HepG2 (cell line): Measurements from ENCODE around the gene ZNF217. TPM values are rescaled to one million over a fixed set of nuclear protein-coding genes. Genes with fewer than 3 reads are reported as not detected.
A peak's percentile ranks its signal among the peaks of the same experiment; 100 is the strongest.

ENCODE experiments used
- AGO2 ChIP-seq: fragments of 200-400 bp; formaldehyde crosslinking; optimal IDR thresholded peaks from 2 replicates; pipeline ENCODE3; 2017; ENCODE audit warnings: mild to moderate bottlenecking, low read depth, low read length, moderate library complexity
- AKAP8 ChIP-seq: sonication (generic); formaldehyde crosslinking; IDR thresholded peaks from 2 replicates; pipeline ENCODE4 v1.5.1; 2020; ENCODE audit warnings: mild to moderate bottlenecking, missing genetic modification reagents
- ATF7 ChIP-seq, 2 experiments: fragments of 450-650 bp in 1 of 2; sonication (generic) in 1 of 2; formaldehyde crosslinking in 1 of 2; IDR thresholded peaks; 2 replicates each; pipeline versions ENCODE4 v1.4.0 to v1.6.1; 2016 to 2020; ENCODE audit warnings: antibody characterized with exemption in 1 of 2, mild to moderate bottlenecking in 1 of 2, missing genetic modification reagents in 1 of 2
- CBX1 ChIP-seq: IDR thresholded peaks from one replicate; pipeline ENCODE4 v1.6.1; 2016; ENCODE audit warnings: antibody characterized with exemption, low read depth
- DPF2 ChIP-seq: sonication (generic); formaldehyde crosslinking; IDR thresholded peaks from 2 replicates; pipeline ENCODE4 v1.4.0; 2020; ENCODE audit warnings: mild to moderate bottlenecking, low read depth, missing genetic modification reagents, borderline replicate concordance
- GLI4 ChIP-seq: sonication (generic); formaldehyde crosslinking; IDR thresholded peaks from 2 replicates; pipeline ENCODE4 v1.5.1; 2020; ENCODE audit warnings: missing genetic modification reagents, mild to moderate bottlenecking, moderate library complexity, borderline replicate concordance
- HDAC6 ChIP-seq: fragments of 200-600 bp; sonication (generic); IDR thresholded peaks from 2 replicates; pipeline ENCODE4 v1.7.0; 2017; ENCODE audit warnings: mild to moderate bottlenecking, antibody characterized with exemption, low read length, low read depth
- HHEX ChIP-seq: IDR thresholded peaks from 2 replicates; pipeline ENCODE4 v1.6.1; 2016; ENCODE audit warnings: control low read depth
- HNRNPL ChIP-seq: fragments of 200-400 bp; formaldehyde crosslinking; IDR thresholded peaks from 2 replicates; pipeline ENCODE4 v1.6.1; 2017; ENCODE audit warnings: mild to moderate bottlenecking, low read depth, low read length
- HNRNPLL ChIP-seq: fragments of 200-400 bp; formaldehyde crosslinking; IDR thresholded peaks from 2 replicates; pipeline ENCODE4 v1.6.1; 2017; ENCODE audit warnings: mild to moderate bottlenecking, low read depth, low read length; ENCODE audit not compliant: poor library complexity, severe bottlenecking
- HNRNPUL1 ChIP-seq: fragments of 200-400 bp; formaldehyde crosslinking; IDR thresholded peaks from 2 replicates; pipeline ENCODE4 v1.6.1; 2017; ENCODE audit warnings: low read depth, mild to moderate bottlenecking, low read length, moderate library complexity
- NRL ChIP-seq: sonication (generic); formaldehyde crosslinking; IDR thresholded peaks from 2 replicates; pipeline ENCODE4 v1.5.0; 2020; ENCODE audit warnings: missing genetic modification reagents, mild to moderate bottlenecking, moderate library complexity, borderline replicate concordance
- POLR2G ChIP-seq: fragments of 200-400 bp; formaldehyde crosslinking; IDR thresholded peaks from 2 replicates; pipeline ENCODE4 v1.6.1; 2018; ENCODE audit warnings: mild to moderate bottlenecking, low read depth, low read length, moderate library complexity
- RARG ChIP-seq: sonication (generic); formaldehyde crosslinking; IDR thresholded peaks from 2 replicates; pipeline ENCODE4 v1.4.0; 2020; ENCODE audit warnings: low read depth, mild to moderate bottlenecking, missing genetic modification reagents
- RNF219 ChIP-seq: sonication (generic); formaldehyde crosslinking; IDR thresholded peaks from 2 replicates; pipeline ENCODE4 v1.5.0; 2020; ENCODE audit warnings: mild to moderate bottlenecking, missing genetic modification reagents
- TBX3 ChIP-seq: fragments of 450-650 bp; IDR thresholded peaks from 2 replicates; pipeline ENCODE4 v1.6.1; 2017; ENCODE audit warnings: antibody characterized with exemption, mild to moderate bottlenecking, inconsistent platforms, borderline replicate concordance
- ZNF230 ChIP-seq: sonication (generic); formaldehyde crosslinking; IDR thresholded peaks from 2 replicates; pipeline ENCODE4 v1.4.0; 2020; ENCODE audit warnings: mild to moderate bottlenecking, missing genetic modification reagents
- ZNF263 ChIP-seq: sonication (generic); formaldehyde crosslinking; IDR thresholded peaks from 2 replicates; pipeline ENCODE4 v1.4.0; 2020; ENCODE audit warnings: missing genetic modification reagents
- ZNF296 ChIP-seq: sonication (generic); formaldehyde crosslinking; conservative IDR thresholded peaks from 2 replicates; pipeline ENCODE4 v1.5.0; 2020; ENCODE audit warnings: mild to moderate bottlenecking, missing genetic modification reagents
- ZNF3 ChIP-seq: IDR thresholded peaks from 2 replicates; pipeline ENCODE4 v1.7.0; 2017; ENCODE audit warnings: inconsistent platforms
- ZNF788 ChIP-seq: sonication (generic); formaldehyde crosslinking; IDR thresholded peaks from 2 replicates; pipeline ENCODE4 v1.5.0; 2020; ENCODE audit warnings: mild to moderate bottlenecking, missing genetic modification reagents, borderline replicate concordance
- ZNF883 ChIP-seq: sonication (generic); formaldehyde crosslinking; IDR thresholded peaks from 2 replicates; pipeline ENCODE4 v1.5.1; 2020; ENCODE audit warnings: mild to moderate bottlenecking, missing genetic modification reagents; ENCODE audit errors: not compliant biosample characterization
- ZSCAN31 ChIP-seq: sonication (generic); formaldehyde crosslinking; IDR thresholded peaks from 2 replicates; pipeline ENCODE4 v1.5.0; 2020; ENCODE audit warnings: low read depth, mild to moderate bottlenecking, missing genetic modification reagents
- polyA plus RNA-seq, 8 experiments: library from polyadenylated mRNA; depleted of rRNA in 3 of 8; stranded (reverse) in 7 of 8; unstranded in 1 of 8; fragments of >200 nt; fragmentation: Illumina TruSeq in 4 of 8; extraction: Trizol in 4 of 8; gene quantifications; 2 replicates each; pipeline versions ENCODE4 v1.2.1 to v1.2.3, GENCODE V29; 2011 to 2016; ENCODE audit warnings: low read depth in 4 of 8, missing spikeins in 1 of 8, mixed read lengths in 1 of 8; ENCODE audit not compliant: insufficient read depth in 1 of 8
- total RNA-seq, 5 experiments: library from RNA; depleted of rRNA; stranded (reverse); fragments of >200 nt; fragmentation: Illumina TruSeq; extraction: Trizol; gene quantifications; 2 replicates each; pipeline ENCODE4 v1.2.3, GENCODE V29; 2016; ENCODE audit warnings: low read depth in 1 of 5
- TF ChIP-seq, protein P1 (sequence below): sonication (generic); formaldehyde crosslinking; IDR thresholded peaks from 2 replicates; pipeline ENCODE4 v1.8.1; 2023; ENCODE audit warnings: missing genetic modification reagents, inconsistent platforms, borderline replicate concordance
- TF ChIP-seq, protein P2 (sequence below): fragments of 450-650 bp; IDR thresholded peaks from 2 replicates; pipeline ENCODE4 v1.6.1; 2016

Gene ZNF217
- total and polyA plus RNA-seq, 2 of the 13 experiments (the other 11 are each of a cell fraction or from before 2014, with no cell fraction given): 22.3 to 29.8 TPM

DNA sequence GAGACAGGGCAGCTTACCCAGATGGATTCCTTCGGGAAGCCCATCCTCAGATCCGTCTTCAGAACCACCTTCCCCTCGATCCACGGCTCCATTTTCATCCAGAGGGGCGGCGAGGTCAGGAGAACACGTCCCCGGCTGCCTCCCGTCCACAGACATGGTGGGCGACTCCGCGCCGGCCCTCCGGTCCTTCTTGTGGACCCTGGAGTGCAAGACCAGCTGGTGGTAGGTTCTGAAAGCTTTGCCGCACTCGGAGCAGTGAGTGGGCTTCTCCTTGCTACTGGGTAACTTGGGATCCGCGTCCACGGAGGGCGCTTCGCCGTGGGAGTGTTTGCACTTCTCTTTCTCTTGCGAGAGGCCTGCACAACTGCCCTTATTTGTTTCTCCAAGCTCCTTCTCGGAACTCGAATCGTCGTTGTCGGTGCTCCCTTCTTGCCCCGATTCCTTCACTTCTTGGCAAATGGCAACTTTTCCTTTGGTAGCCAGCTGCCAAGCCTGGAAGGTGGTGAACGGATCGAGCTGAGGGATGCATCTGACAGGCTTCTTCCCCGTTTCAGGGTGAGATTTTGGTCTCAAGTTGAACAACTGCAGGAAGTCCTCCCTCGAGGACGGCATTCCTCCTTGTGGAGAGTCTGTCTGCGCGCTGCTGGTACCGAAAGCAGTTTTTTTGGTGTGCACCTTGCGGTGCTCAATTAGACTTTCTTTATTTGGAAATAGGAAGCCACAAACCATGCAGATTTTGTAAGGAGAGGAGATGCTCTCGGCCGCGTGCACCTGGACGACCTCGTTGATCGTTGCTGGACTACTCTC is 12.0 kb downstream of the ZNF217 start (continued):
- TF ChIP-seq, protein P1, sequence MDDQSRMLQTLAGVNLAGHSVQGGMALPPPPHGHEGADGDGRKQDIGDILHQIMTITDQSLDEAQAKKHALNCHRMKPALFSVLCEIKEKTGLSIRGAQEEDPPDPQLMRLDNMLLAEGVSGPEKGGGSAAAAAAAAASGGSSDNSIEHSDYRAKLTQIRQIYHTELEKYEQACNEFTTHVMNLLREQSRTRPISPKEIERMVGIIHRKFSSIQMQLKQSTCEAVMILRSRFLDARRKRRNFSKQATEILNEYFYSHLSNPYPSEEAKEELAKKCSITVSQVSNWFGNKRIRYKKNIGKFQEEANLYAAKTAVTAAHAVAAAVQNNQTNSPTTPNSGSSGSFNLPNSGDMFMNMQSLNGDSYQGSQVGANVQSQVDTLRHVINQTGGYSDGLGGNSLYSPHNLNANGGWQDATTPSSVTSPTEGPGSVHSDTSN (CRISPR knock-in tag): no peak
- TF ChIP-seq ZNF788 (CRISPR knock-in tag) (peak; percentile 67; the same call in 1 of the 2 replicates), HHEX (0 out of 2 replicates have a peak, but pooled peaks have one; percentile 2), HNRNPUL1 (no peak), ZNF883 (CRISPR knock-in tag) (peak; percentile 4), HNRNPLL (no peak), ATF7 (IDR thresholded peaks at IDR 0.05) (no peak), ATF7 (CRISPR knock-in tag; IDR thresholded peaks at IDR 0.05) (no peak), HNRNPL (no peak), ZNF296 (no peak), ZNF230 (CRISPR knock-in tag) (no peak), TBX3 (no peak), ZNF263 (CRISPR knock-in tag) (peak; percentile 85), CBX1 (no peak), AKAP8 (0 out of 2 replicates have a peak, but pooled peaks have one; percentile 13), GLI4 (CRISPR knock-in tag) (no peak), HDAC6 (no peak), RNF219 (CRISPR knock-in tag) (no peak), AGO2 (peak; percentile 92), DPF2 (no peak), ZSCAN31 (CRISPR knock-in tag) (0 out of 2 replicates have a peak, but pooled peaks have one; percentile 29), RARG (CRISPR knock-in tag) (no peak), POLR2G (peak; percentile 21), ZNF3 (CRISPR knock-in tag) (no peak), NRL (0 out of 2 replicates have a peak, but pooled peaks have one; percentile 26)
- TF ChIP-seq, protein P2, sequence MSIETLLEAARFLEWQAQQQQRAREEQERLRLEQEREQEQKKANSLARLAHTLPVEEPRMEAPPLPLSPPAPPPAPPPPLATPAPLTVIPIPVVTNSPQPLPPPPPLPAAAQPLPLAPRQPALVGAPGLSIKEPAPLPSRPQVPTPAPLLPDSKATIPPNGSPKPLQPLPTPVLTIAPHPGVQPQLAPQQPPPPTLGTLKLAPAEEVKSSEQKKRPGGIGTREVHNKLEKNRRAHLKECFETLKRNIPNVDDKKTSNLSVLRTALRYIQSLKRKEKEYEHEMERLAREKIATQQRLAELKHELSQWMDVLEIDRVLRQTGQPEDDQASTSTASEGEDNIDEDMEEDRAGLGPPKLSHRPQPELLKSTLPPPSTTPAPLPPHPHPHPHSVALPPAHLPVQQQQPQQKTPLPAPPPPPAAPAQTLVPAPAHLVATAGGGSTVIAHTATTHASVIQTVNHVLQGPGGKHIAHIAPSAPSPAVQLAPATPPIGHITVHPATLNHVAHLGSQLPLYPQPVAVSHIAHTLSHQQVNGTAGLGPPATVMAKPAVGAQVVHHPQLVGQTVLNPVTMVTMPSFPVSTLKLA: no peak
